Breast epithelium (tissue), 4 donors: ENCODE data around the gene CD79B. TPM values are rescaled to one million over a fixed set of nuclear protein-coding genes. Genes with fewer than 3 reads are reported as not detected.

Experiments
- DNase-seq, 2 donors: peaks; one replicate each; pipeline ENCODE4 v3.0.0-alpha.2; 2019; ENCODE audit warnings: low spot score in 2 of 2
- H3K27ac ChIP-seq, 2 donors: fragments of 200-600 bp; sonication (generic) in 1 of 2; one replicate each; pipeline ENCODE4 v1.5.1; 2016 to 2019; ENCODE audit warnings: mild to moderate bottlenecking in 1 of 2
- H3K27me3 ChIP-seq, 2 donors: fragments of 200-600 bp; sonication (generic) in 1 of 2; one replicate each; pipeline versions ENCODE4 v1.5.1 to v1.6.0; 2017 to 2019; ENCODE audit warnings: control low read depth in 1 of 2, mild to moderate bottlenecking in 1 of 2
- H3K36me3 ChIP-seq: fragments of 200-600 bp; one replicate; pipeline ENCODE4 v1.5.1; 2019
- H3K4me1 ChIP-seq, 2 donors: fragments of 200-600 bp; sonication (generic); one replicate each; pipeline ENCODE4 v1.5.1; 2016 to 2019; ENCODE audit warnings: control low read depth in 1 of 2
- H3K4me3 ChIP-seq, 3 donors: fragments of 200-600 bp; sonication (generic); 1 replicate in 2 of 3; 2 replicates in 1 of 3; pipeline ENCODE4 v1.5.1; 2016 to 2019; ENCODE audit warnings: mild to moderate bottlenecking in 3 of 3, moderate library complexity in 2 of 3
- H3K9me3 ChIP-seq, 2 donors: fragments of 200-600 bp; sonication (generic) in 1 of 2; one replicate each; pipeline ENCODE4 v1.5.1; 2016 to 2019; ENCODE audit warnings: control low read depth in 1 of 2
- POLR2A ChIP-seq: fragments of 450-650 bp; IDR thresholded peaks from one replicate; pipeline ENCODE4 v1.6.1; 2016; ENCODE audit warnings: antibody characterized with exemption, mild to moderate bottlenecking, moderate library complexity
- POLR2AphosphoS5 ChIP-seq, 3 donors: sonication (generic); formaldehyde crosslinking; IDR thresholded peaks; one replicate each; pipeline ENCODE4 v1.6.1; 2017; ENCODE audit warnings: antibody characterized with exemption in 3 of 3
- intact Hi-C: fragments of 100-400 bp; cut with DNase I; formaldehyde crosslinking; loops from one replicate; pipeline ENCODE4 v1.15.1; 2023; ENCODE audit warnings: low total_unique reads
- total RNA-seq, 3 donors: library from RNA; depleted of rRNA; stranded (reverse); fragments of >200 nt; gene quantifications; one replicate each; pipeline ENCODE4 v1.1.0, GENCODE V29; 2016
- TF ChIP-seq, protein P1 (sequence below), 3 donors: fragments of 450-650 bp; IDR thresholded peaks; one replicate each; pipeline ENCODE4 v1.5.1; 2016 to 2017; ENCODE audit warnings: antibody characterized with exemption in 3 of 3, mild to moderate bottlenecking in 3 of 3, moderate library complexity in 3 of 3

CD79B gene
- total RNA-seq, 3 donors from 2014 or later = 2.2 to 7.9 (median 3.4) TPM

DNA sequence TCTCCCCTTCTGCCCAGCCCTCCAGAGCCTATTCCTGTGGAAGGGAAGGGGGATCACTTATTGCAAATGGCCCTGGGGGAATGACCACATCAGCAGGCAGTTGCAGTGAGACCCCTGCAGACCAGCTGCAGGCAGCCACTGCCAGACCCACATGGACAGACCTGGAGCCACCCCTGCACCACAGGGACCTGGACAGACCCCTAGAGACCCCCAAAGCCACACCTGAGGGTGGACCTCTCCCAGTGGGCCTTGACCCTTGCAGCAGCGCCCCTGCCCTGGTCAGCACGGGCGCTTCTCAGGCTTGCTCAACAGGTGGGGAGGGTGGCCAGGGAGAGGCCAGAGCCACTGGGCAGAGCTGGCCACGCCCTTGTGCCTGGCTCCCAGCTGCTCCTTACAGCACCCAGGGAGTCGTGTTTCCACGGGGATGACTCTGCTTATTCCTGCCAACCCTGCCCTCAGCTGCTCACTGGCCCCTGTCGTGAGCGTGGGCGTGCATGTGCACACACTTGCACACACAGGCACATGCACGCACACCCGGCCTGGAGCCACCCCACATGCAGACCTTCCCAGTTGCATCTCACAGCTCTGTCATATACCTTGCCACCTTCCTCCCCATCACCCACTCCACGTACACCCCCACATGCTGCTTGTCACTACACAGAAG, 41.9 kb upstream of the CD79B start:
- DNase-seq = no peak
- Histone ChIP-seq H3K4me3 (no peak overlapping the region), H3K27ac (no peak overlapping the region), H3K27me3 (no peaks in the 10 kb centered on the region), H3K4me1 (no peaks in the 10 kb centered on the region), H3K36me3 (no peaks in the 10 kb centered on the region), H3K9me3 (no peaks in the 10 kb centered on the region)
- intact Hi-C loops = no loop called here
- TF ChIP-seq POLR2AphosphoS5 (IDR thresholded peaks at IDR 0.05) (no peak), POLR2A (no peak)
- TF ChIP-seq, protein P1, sequence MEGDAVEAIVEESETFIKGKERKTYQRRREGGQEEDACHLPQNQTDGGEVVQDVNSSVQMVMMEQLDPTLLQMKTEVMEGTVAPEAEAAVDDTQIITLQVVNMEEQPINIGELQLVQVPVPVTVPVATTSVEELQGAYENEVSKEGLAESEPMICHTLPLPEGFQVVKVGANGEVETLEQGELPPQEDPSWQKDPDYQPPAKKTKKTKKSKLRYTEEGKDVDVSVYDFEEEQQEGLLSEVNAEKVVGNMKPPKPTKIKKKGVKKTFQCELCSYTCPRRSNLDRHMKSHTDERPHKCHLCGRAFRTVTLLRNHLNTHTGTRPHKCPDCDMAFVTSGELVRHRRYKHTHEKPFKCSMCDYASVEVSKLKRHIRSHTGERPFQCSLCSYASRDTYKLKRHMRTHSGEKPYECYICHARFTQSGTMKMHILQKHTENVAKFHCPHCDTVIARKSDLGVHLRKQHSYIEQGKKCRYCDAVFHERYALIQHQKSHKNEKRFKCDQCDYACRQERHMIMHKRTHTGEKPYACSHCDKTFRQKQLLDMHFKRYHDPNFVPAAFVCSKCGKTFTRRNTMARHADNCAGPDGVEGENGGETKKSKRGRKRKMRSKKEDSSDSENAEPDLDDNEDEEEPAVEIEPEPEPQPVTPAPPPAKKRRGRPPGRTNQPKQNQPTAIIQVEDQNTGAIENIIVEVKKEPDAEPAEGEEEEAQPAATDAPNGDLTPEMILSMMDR (IDR thresholded peaks at IDR 0.05) = no peak

DNA sequence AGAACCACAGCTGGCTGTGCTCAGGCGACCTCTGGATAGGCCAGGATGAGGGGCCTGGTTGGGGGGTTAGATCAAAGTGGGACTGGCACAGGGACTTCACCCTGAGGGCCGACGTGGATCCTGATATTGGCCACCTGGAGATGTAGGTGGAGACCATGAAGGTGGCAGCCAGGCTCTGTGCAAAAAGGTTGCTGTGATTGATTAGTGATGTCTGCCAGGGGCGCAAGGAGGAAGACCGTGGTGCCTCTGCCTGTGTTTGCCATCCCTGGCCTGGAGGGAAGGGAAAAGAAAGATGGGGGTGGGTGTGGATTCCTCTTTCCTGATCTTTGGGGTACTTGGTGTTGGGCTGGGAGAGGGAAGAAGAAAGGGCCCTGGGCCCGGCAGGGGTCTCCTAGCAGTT, 41.1 kb upstream of the CD79B start:
- intact Hi-C loops = no loop called here
- H3K4me3 ChIP-seq = no peak overlapping the region
- H3K27ac ChIP-seq = no peak overlapping the region
- H3K4me1 ChIP-seq = no peaks in the 10 kb centered on the region
- H3K36me3 ChIP-seq = no peaks in the 10 kb centered on the region
- TF ChIP-seq POLR2AphosphoS5 (IDR thresholded peaks at IDR 0.05) (no peak), POLR2A (no peak)
- TF ChIP-seq, protein P1 (IDR thresholded peaks at IDR 0.05) = no peak
- no peaks in the 10 kb centered on the region for H3K27me3 ChIP-seq
- DNase-seq = no peak
- no peaks in the 10 kb centered on the region for H3K9me3 ChIP-seq

- Histone ChIP-seq H3K4me1 (no peaks in the 10 kb centered on the region), H3K9me3 (no peaks in the 10 kb centered on the region), H3K27me3 (no peaks in the 10 kb centered on the region), H3K4me3 (no peak within 1 kb of the TSS), H3K36me3 (no peaks in the 10 kb centered on the region), H3K27ac (no peak within 1 kb of the TSS)
- intact Hi-C loops = loop anchor here (1.0 kb wide), 1 partner anchor 37 kb away; no protein-coding TSS in a partner anchor
- DNase-seq = no peak
- TF ChIP-seq POLR2A = no peak
- TF ChIP-seq, protein P1 (IDR thresholded peaks at IDR 0.05) = no peak
Measured at GRCh38 chr17:63972796-63973195, 40.7 kb upstream of the CD79B start, which contains the start of gene SCN4A. TSS of gene SCN4A (minus strand) at chr17:63972918. CDS start at chr17:63972841, 77 bp downstream.

GRCh38 chr17:63969278-63969677, 37.1 kb upstream of the CD79B start:
- Histone ChIP-seq H3K27me3 (no peaks in the 10 kb centered on the region), H3K36me3 (no peaks in the 10 kb centered on the region), H3K27ac (peak overlapping the region in 1 of 2 donors; percentile 7), H3K4me1 (no peaks in the 10 kb centered on the region), H3K4me3 (no peak overlapping the region), H3K9me3 (no peaks in the 10 kb centered on the region)
- TF ChIP-seq POLR2A = no peak
- TF ChIP-seq POLR2AphosphoS5 (IDR thresholded peaks at IDR 0.05) = no peak
- TF ChIP-seq, protein P1 (IDR thresholded peaks at IDR 0.05) = no peak
- intact Hi-C loops = no loop called here
- DNase-seq = no peak

DNA sequence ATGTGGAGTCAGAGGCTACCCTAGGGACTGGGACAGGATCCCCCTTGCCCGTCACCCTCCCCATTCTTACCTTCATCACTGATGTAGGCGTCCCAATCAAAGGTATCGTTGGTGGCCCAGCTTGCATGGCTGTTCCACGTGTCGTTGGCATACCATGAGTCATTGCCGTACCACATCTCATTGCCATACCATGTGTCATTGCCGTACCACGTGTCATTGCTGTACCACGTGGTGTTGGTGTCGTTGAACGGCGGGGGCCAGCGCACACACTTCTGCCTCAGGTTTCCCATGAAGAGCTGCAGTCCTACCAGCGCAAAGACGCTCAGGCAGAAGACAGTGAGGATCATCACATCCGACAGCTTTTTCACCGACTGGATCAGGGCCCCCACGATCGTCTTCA, 35.8 kb upstream of the CD79B start:
- no peaks in the 10 kb centered on the region for H3K27me3 ChIP-seq
- H3K4me1 ChIP-seq = no peaks in the 10 kb centered on the region
- no peaks in the 10 kb centered on the region for H3K36me3 ChIP-seq
- H3K9me3 ChIP-seq = no peaks in the 10 kb centered on the region
- TF ChIP-seq, protein P1 (IDR thresholded peaks at IDR 0.05) = no peak
- TF ChIP-seq POLR2AphosphoS5 (IDR thresholded peaks at IDR 0.05) (no peak), POLR2A (no peak)
- intact Hi-C loops = no loop called here
- H3K27ac ChIP-seq = no peak overlapping the region
- no peak overlapping the region for H3K4me3 ChIP-seq
- no peak for DNase-seq
